Neutrophil (primary cell): ENCODE results near the gene B4GALT1.

Experiments used
- H3K27ac ChIP-seq: fragments of 200-600 bp; sonication (generic); 2 replicates; pipeline ENCODE4 v1.5.1; 2016; ENCODE audit warnings: mild to moderate bottlenecking, moderate library complexity
- H3K27me3 ChIP-seq: fragments of 200-600 bp; sonication (generic); 2 replicates; pipeline ENCODE4 v1.6.0; 2016; ENCODE audit warnings: mild to moderate bottlenecking
- H3K36me3 ChIP-seq: fragments of 200-600 bp; sonication (generic); 2 replicates; pipeline ENCODE4 v1.5.1; 2017
- H3K4me1 ChIP-seq, 2 experiments: fragments of 200-600 bp in 1 of 2; sonication (generic) in 1 of 2; 1 replicate in 1 of 2; 2 replicates in 1 of 2; pipeline versions ENCODE4 v1.5.1 to v1.6.1; 2013 to 2016; ENCODE audit warnings: low read depth in 1 of 2, low read length in 1 of 2, mild to moderate bottlenecking in 1 of 2, moderate library complexity in 1 of 2; ENCODE audit not compliant: control insufficient read depth in 1 of 2, insufficient read depth in 1 of 2
- H3K4me3 ChIP-seq, 2 experiments: fragments of 200-600 bp in 1 of 2; sonication (generic) in 1 of 2; 1 replicate in 1 of 2; 2 replicates in 1 of 2; pipeline ENCODE4 v1.5.1; 2013 to 2016; ENCODE audit warnings: low read depth in 1 of 2, low read length in 1 of 2, mild to moderate bottlenecking in 1 of 2, moderate library complexity in 1 of 2
- H3K9me3 ChIP-seq: fragments of 200-600 bp; sonication (generic); 2 replicates; pipeline ENCODE4 v1.5.1; 2016
- CTCF ChIP-seq: fragments of 200-600 bp; sonication (generic); IDR thresholded peaks from 2 replicates; pipeline ENCODE4 v1.5.1; 2016; ENCODE audit warnings: antibody characterized with exemption

B4GALT1 gene

GRCh38 chr9:33125461-33125860, 41.7 kb downstream of the B4GALT1 start:
- Histone ChIP-seq H3K27me3 (no peaks in the 10 kb centered on the region), H3K9me3 (no peaks in the 10 kb centered on the region), H3K27ac (peak overlapping the region; percentile 80), H3K4me1 (peaks cover 28 to 34% of the 10 kb centered on the region in 2 experiments), H3K4me3 (no peak overlapping the region), H3K36me3 (peaks cover 31% of the 10 kb centered on the region)
- no peak for TF ChIP-seq CTCF

- no peaks in the 10 kb centered on the region for H3K9me3 ChIP-seq
- H3K4me3 ChIP-seq, result no peak overlapping the region
- H3K4me1 ChIP-seq, result peaks cover 22 to 28% of the 10 kb centered on the region in 2 experiments
- TF ChIP-seq CTCF, result no peak
- H3K27ac ChIP-seq, result peak overlapping the region; percentile 80
- H3K27me3 ChIP-seq, result no peaks in the 10 kb centered on the region
- H3K36me3 ChIP-seq, result peaks cover 37% of the 10 kb centered on the region
Measured at GRCh38 chr9:33124751-33125381, 42.3 kb downstream of the B4GALT1 start.

- Histone ChIP-seq H3K36me3 (peaks cover 45% of the 10 kb centered on the region), H3K27me3 (no peaks in the 10 kb centered on the region), H3K4me3 (no peak overlapping the region), H3K4me1 (peaks cover 15 to 21% of the 10 kb centered on the region in 2 experiments), H3K27ac (no peak overlapping the region), H3K9me3 (no peaks in the 10 kb centered on the region)
- TF ChIP-seq CTCF, result no peak
Measured at GRCh38 chr9:33124046-33124445, 43.1 kb downstream of the B4GALT1 start.

- peaks cover 15 to 21% of the 10 kb centered on the region in 2 experiments for H3K4me1 ChIP-seq
- H3K27me3 ChIP-seq, result no peaks in the 10 kb centered on the region
- H3K4me3 ChIP-seq, result no peak overlapping the region
- TF ChIP-seq CTCF, result no peak
- H3K36me3 ChIP-seq, result peaks cover 48% of the 10 kb centered on the region
- H3K9me3 ChIP-seq, result no peaks in the 10 kb centered on the region
- no peak overlapping the region for H3K27ac ChIP-seq
Measured at GRCh38 chr9:33123407-33124031, 43.6 kb downstream of the B4GALT1 start.

- no peak for TF ChIP-seq CTCF
- Histone ChIP-seq H3K9me3 (no peaks in the 10 kb centered on the region), H3K27me3 (no peaks in the 10 kb centered on the region), H3K36me3 (peaks cover 43% of the 10 kb centered on the region), H3K4me3 (no peak overlapping the region), H3K4me1 (peaks cover 4 to 7% of the 10 kb centered on the region in 2 experiments), H3K27ac (no peak overlapping the region)
Measured at GRCh38 chr9:33120620-33121019, 46.5 kb downstream of the B4GALT1 start.
